Endothelial cell of umbilical vein (primary cell): ENCODE measurements around the gene MPEG1.

ENCODE experiments used
- MYC ChIP-seq: IDR thresholded peaks from one replicate; pipeline ENCODE4 v1.6.1; 2011; ENCODE audit warnings: mild to moderate bottlenecking, low read depth, low read length
- TF ChIP-seq, protein P1 (sequence below), 2 donors: IDR thresholded peaks; 1 replicate in 1 of 2; 2 replicates in 1 of 2; pipeline ENCODE4 v1.5.1; 2011; ENCODE audit warnings: low read length in 2 of 2, mild to moderate bottlenecking in 2 of 2, moderate library complexity in 2 of 2, control low read depth in 1 of 2, inconsistent platforms in 1 of 2, low read depth in 1 of 2; ENCODE audit not compliant: insufficient read depth in 1 of 2; ENCODE audit errors: extremely low read depth in 1 of 2
- TF ChIP-seq, protein P2 (sequence below): IDR thresholded peaks from 2 replicates; pipeline ENCODE4 v1.6.1; 2011; ENCODE audit not compliant: insufficient read depth, insufficient read length

GRCh38 chr11:59191890-59192289 is 20.8 kb downstream of the MPEG1 start:
- TF ChIP-seq, protein P1, sequence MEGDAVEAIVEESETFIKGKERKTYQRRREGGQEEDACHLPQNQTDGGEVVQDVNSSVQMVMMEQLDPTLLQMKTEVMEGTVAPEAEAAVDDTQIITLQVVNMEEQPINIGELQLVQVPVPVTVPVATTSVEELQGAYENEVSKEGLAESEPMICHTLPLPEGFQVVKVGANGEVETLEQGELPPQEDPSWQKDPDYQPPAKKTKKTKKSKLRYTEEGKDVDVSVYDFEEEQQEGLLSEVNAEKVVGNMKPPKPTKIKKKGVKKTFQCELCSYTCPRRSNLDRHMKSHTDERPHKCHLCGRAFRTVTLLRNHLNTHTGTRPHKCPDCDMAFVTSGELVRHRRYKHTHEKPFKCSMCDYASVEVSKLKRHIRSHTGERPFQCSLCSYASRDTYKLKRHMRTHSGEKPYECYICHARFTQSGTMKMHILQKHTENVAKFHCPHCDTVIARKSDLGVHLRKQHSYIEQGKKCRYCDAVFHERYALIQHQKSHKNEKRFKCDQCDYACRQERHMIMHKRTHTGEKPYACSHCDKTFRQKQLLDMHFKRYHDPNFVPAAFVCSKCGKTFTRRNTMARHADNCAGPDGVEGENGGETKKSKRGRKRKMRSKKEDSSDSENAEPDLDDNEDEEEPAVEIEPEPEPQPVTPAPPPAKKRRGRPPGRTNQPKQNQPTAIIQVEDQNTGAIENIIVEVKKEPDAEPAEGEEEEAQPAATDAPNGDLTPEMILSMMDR (IDR thresholded peaks at IDR 0.05; ENCODE audit: extremely low read depth in 1 of 2, insufficient read depth in 1 of 2, low read depth in 1 of 2, low read length in 2 of 2): no peak
- TF ChIP-seq, protein P2, sequence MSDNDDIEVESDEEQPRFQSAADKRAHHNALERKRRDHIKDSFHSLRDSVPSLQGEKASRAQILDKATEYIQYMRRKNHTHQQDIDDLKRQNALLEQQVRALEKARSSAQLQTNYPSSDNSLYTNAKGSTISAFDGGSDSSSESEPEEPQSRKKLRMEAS: no peak
- TF ChIP-seq MYC: no peak
